Thyroid gland (tissue), 4 donors: Measurements from ENCODE around the gene CSF3R. TPM values are rescaled to one million over a fixed set of nuclear protein-coding genes. Genes with fewer than 3 reads are reported as not detected.

Experiments
- DNase-seq, 2 donors: peaks; one replicate each; pipeline ENCODE4 v3.0.0-alpha.2; 2019
- H3K27ac ChIP-seq, 3 donors: fragments of 200-600 bp; sonication (generic); 1 replicate in 2 of 3; 2 replicates in 1 of 3; pipeline ENCODE4 v1.5.1; 2016 to 2019; ENCODE audit warnings: mild to moderate bottlenecking in 1 of 3, moderate library complexity in 1 of 3
- H3K27me3 ChIP-seq: fragments of 200-600 bp; sonication (generic); one replicate; pipeline ENCODE4 v1.5.1; 2019
- H3K36me3 ChIP-seq, 2 donors: fragments of 200-600 bp; sonication (generic); one replicate each; pipeline ENCODE4 v1.5.1; 2016 to 2019
- H3K4me1 ChIP-seq, 2 donors: fragments of 200-600 bp; sonication (generic); one replicate each; pipeline ENCODE4 v1.5.1; 2017 to 2019
- H3K4me3 ChIP-seq, 3 donors: fragments of 200-600 bp; sonication (generic); replicated peaks in 1 of 3; 1 replicate in 2 of 3; 2 replicates in 1 of 3; pipeline ENCODE4 v1.5.1; 2016; ENCODE audit warnings: mild to moderate bottlenecking in 1 of 3
- H3K9me3 ChIP-seq: fragments of 200-600 bp; sonication (generic); one replicate; pipeline ENCODE4 v1.5.1; 2017
- POLR2A ChIP-seq, 2 donors: fragments of 450-650 bp; IDR thresholded peaks; one replicate each; pipeline ENCODE4 v1.6.1; 2017; ENCODE audit warnings: antibody characterized with exemption in 2 of 2, mild to moderate bottlenecking in 2 of 2, moderate library complexity in 1 of 2
- WGBS, 2 donors: methylation state at CpG; one replicate each; pipeline ENCODE4 v1.1.5; 2017; 5-methylcytosine and 5-hydroxymethylcytosine counted together
- intact Hi-C: fragments of 100-400 bp; cut with DNase I; formaldehyde crosslinking; loops from one replicate; pipeline ENCODE4 v1.15.1; 2023
- total RNA-seq, 4 donors: library from RNA; depleted of rRNA; stranded (reverse); fragments of >200 nt; gene quantifications; one replicate each; pipeline ENCODE4 v1.2.3, GENCODE V29; 2016
- TF ChIP-seq, protein P1 (sequence below), 6 experiments: fragments of 200-600 bp in 3 of 6; fragments of 450-650 bp in 3 of 6; sonication (generic) in 3 of 6; IDR thresholded peaks; one replicate each; pipeline ENCODE4 v1.5.1; 2016 to 2019; ENCODE audit warnings: antibody characterized with exemption in 6 of 6, mild to moderate bottlenecking in 2 of 6, inconsistent platforms in 1 of 6, moderate library complexity in 1 of 6

Gene CSF3R
- total RNA-seq, 4 donors from 2014 or later = 3.5 to 7.9 (median 7.1) TPM

DNA sequence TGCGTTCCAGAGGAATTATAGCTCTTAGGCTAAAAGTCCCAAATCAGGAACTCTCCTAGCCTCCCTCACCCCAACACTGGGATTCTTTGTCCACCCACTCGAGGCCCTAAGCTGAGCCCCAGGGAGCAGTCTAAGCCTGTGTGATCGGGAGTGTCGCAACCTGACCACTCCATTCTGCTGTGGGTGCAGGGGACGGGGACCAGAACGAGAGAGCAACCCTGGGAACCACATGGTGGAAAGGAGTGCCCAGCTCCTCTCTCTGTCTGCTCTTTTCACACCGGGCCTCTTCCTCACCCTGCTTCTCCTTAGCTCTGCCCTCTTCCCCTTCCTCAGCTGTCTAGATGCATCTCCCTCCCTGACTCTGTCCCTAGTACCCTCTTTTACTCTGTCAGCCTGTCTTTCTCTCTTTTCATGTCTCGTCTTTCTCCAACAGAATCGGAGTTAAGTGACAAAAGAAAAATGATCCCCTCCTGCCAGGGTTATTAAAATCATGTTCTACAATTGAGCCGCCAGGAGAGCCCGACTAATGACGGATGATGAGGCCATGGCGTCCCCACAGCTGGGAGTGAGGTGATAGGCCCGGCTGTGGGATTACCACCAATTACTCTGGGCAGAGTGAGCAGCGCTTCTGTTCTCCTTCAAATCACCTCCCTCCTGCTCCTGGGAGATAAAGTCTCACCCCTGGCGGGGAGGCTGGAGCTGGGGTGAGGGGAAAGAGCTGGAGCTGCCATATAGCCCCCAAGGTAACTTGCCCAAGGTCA lies 34.5 kb upstream of the CSF3R start:
- no peaks in the 10 kb centered on the region for H3K36me3 ChIP-seq
- H3K27ac ChIP-seq = no peak overlapping the region
- intact Hi-C loops = no loop called here
- H3K9me3 ChIP-seq = no peaks in the 10 kb centered on the region
- no peaks in the 10 kb centered on the region for H3K27me3 ChIP-seq
- TF ChIP-seq POLR2A (IDR thresholded peaks at IDR 0.05) = no peak
- TF ChIP-seq, protein P1, sequence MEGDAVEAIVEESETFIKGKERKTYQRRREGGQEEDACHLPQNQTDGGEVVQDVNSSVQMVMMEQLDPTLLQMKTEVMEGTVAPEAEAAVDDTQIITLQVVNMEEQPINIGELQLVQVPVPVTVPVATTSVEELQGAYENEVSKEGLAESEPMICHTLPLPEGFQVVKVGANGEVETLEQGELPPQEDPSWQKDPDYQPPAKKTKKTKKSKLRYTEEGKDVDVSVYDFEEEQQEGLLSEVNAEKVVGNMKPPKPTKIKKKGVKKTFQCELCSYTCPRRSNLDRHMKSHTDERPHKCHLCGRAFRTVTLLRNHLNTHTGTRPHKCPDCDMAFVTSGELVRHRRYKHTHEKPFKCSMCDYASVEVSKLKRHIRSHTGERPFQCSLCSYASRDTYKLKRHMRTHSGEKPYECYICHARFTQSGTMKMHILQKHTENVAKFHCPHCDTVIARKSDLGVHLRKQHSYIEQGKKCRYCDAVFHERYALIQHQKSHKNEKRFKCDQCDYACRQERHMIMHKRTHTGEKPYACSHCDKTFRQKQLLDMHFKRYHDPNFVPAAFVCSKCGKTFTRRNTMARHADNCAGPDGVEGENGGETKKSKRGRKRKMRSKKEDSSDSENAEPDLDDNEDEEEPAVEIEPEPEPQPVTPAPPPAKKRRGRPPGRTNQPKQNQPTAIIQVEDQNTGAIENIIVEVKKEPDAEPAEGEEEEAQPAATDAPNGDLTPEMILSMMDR (IDR thresholded peaks at IDR 0.05) = no peak
- no peak for DNase-seq
- 64 to 76% methylated on average over 16 of the region's 16 CpGs for WGBS, 2 donors
- H3K4me3 ChIP-seq = no peak overlapping the region
- no peaks in the 10 kb centered on the region for H3K4me1 ChIP-seq

DNA sequence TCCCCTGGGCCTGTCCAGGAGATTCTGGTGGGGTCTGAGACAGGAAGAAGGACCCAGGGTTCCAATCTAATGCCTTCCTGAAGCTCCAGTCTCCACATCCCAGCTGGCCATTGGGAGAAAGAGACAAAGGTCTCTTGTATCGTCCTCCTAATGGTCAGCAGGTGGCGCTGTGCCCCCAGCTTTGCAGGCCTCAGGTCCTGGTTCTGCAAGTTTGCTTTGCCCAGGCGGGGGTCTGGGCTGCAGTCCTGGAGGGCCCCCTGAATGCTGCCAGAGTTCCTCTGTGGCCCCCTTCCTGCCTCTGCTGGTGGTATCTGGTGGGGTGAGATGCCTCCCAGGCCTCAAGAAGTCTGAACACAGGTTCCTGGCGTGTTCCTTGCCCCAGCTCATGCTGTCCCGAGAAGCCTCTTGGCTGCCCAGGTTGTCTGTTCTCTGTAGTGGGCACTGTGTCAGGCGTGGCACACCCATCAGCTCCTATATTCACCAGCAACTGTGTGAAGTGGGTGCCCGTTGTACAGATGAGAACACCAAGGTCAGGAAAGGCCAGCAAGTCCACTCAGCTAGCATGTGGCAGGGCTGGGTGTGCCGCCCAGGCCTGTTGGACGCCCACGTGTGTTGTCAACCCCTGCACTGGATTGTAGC lies 33.8 kb upstream of the CSF3R start:
- H3K9me3 ChIP-seq = no peaks in the 10 kb centered on the region
- no peaks in the 10 kb centered on the region for H3K27me3 ChIP-seq
- WGBS, 2 donors = 51 to 73% methylated on average over 4 to 8 of the region's 10 CpGs
- H3K4me1 ChIP-seq = no peaks in the 10 kb centered on the region
- H3K36me3 ChIP-seq = no peaks in the 10 kb centered on the region
- H3K4me3 ChIP-seq = no peak overlapping the region
- TF ChIP-seq, protein P1 (IDR thresholded peaks at IDR 0.05) = peak in 5 of 6 experiments; percentile 22 to 71 (median 54)
- no peak for TF ChIP-seq POLR2A (IDR thresholded peaks at IDR 0.05)
- intact Hi-C loops = no loop called here
- H3K27ac ChIP-seq = no peak overlapping the region
- peak; percentile 44 to 45 for DNase-seq

DNA sequence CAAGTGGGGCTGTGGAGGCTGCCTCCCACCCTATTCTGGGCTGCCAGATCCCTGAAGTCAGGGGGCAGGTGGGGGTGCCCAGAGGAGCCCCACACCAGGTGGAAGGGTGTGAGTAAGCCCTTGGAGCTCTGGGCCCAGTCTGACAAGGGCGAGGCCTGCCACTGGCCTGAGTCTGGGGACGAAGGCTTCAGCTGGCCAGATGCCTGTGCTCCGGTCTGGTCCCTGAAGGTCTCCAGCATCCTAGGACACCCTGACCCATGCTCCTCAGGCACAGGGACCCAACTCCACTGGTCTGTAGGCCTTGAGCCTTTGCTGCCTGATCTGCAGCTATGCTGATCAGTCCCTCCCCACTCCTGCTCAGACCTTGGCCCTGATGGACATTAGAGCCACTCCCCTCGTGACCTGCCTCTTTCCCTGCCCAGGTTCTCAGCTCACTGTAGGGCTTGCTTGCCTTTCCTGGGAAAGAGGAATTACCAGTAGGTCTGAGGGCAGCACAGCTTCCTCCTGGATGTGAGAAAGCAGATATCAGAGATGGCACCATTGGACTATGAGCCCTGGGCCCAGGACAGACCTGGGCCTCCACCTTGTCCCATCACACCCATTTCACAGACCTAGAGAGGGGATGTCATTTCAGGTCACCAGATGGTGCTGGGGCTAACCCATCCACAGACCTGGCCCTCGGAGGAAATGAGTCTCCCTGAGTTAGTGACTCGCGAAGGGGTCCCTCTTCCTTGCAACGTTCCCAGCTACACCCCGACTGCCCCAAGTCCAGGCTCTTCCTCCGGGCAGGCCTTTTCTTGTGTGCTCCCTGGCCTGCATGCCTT lies 32.8 kb upstream of the CSF3R start:
- no peak for DNase-seq
- H3K9me3 ChIP-seq = no peaks in the 10 kb centered on the region
- H3K36me3 ChIP-seq = no peaks in the 10 kb centered on the region
- no peak overlapping the region for H3K4me3 ChIP-seq
- H3K27ac ChIP-seq = no peak overlapping the region
- no peak for TF ChIP-seq POLR2A (IDR thresholded peaks at IDR 0.05)
- TF ChIP-seq, protein P1 (IDR thresholded peaks at IDR 0.05) = no peak
- 84 to 86% methylated on average over 10 of the region's 10 CpGs for WGBS, 2 donors
- no peaks in the 10 kb centered on the region for H3K27me3 ChIP-seq
- intact Hi-C loops = no loop called here
- no peaks in the 10 kb centered on the region for H3K4me1 ChIP-seq

DNA sequence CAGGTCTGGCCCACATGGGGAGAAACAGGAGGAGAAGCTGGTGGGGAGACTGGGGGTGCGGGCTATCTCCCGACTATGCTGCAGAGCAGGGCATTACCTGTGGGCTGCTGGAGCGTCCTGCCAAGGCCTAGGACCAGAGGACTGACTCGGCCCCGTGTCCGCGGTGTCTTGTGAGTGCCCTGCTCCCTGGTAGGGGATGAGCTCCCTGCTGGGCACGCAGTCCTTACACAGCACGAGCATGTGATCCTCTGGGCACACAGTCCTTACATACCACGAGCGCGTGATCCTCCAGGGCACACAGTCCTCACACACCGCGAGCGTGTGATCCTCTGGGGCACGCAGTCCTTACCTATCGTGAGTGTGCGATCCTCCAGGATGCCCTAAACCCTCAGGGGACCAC lies 31.8 kb upstream of the CSF3R start:
- TF ChIP-seq, protein P1 (IDR thresholded peaks at IDR 0.05) = no peak
- TF ChIP-seq POLR2A (IDR thresholded peaks at IDR 0.05) = no peak
- Histone ChIP-seq H3K4me3 (no peak overlapping the region), H3K27ac (no peak overlapping the region), H3K9me3 (no peaks in the 10 kb centered on the region), H3K36me3 (no peaks in the 10 kb centered on the region), H3K4me1 (no peaks in the 10 kb centered on the region), H3K27me3 (no peaks in the 10 kb centered on the region)
- intact Hi-C loops = no loop called here
- 80 to 88% methylated on average over 16 to 17 of the region's 18 CpGs for WGBS, 2 donors
- DNase-seq = no peak
